ENCODE measurements around the gene ARHGEF28. TPM values are rescaled to one million over a fixed set of nuclear protein-coding genes. Genes with fewer than 3 reads are reported as not detected.

ARHGEF28 gene
- total and polyA plus RNA-seq, 10 of the 15 experiments (the other 5 are each of a cell fraction or from before 2014, with no cell fraction given) = 0.10 to 0.72 (median 0.22) TPM; not detected in 2

DNA sequence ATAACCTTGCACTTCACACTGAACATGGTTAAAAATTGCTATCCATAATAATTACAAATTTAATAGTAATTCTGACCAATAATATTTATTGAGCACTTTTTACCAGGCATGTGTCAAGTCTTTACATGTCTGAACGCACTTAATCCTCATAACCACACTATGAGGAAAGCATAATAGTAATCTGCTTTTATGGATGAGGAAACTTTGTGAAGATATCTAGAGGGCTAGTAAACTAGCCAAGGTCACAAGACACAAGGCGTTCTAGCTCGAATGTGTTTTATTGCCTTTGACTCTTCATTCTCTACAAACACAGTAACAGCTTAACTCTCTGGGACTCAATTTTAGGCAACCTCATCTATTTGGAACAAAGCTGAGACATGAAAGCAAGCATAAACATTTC is 205.1 kb downstream of the ARHGEF28 start (continued):
- TF ChIP-seq, protein P1, sequence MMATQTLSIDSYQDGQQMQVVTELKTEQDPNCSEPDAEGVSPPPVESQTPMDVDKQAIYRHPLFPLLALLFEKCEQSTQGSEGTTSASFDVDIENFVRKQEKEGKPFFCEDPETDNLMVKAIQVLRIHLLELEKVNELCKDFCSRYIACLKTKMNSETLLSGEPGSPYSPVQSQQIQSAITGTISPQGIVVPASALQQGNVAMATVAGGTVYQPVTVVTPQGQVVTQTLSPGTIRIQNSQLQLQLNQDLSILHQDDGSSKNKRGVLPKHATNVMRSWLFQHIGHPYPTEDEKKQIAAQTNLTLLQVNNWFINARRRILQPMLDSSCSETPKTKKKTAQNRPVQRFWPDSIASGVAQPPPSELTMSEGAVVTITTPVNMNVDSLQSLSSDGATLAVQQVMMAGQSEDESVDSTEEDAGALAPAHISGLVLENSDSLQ (IDR thresholded peaks at IDR 0.05) = no peak

DNA sequence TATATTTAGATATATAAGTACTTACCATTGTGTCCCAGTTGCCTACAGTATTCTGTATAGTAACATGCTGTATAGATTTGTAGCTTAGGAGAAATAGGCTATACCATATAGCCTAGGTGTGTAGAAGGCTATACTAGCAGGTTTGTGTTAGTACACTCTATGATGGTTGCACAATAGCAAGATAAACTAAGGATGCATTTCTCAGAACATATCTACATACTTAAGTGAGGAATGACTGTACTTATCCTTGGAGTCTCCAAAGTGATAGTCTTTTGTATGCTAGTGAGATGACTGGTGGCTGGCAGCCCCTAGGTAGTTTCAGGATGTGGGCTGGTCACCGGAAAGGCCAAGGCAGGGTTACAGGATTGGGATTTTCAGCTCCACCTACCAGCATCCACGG is 208.7 kb downstream of the ARHGEF28 start:
- no peak for FAIRE-seq
- Histone ChIP-seq H3K36me3 (ENCODE audit: control insufficient read depth in 2 of 2, insufficient read depth in 2 of 2, low read length in 1 of 2) (no peaks in the 10 kb centered on the region), H3K9me3 (replicated peaks; ENCODE audit: control insufficient read depth, insufficient read depth, low read length) (no peaks in the 10 kb centered on the region), H3K27ac (ENCODE audit: control insufficient read depth, insufficient read depth) (no peak overlapping the region), H3K4me3 (no peak overlapping the region), H3K4me2 (ENCODE audit: control insufficient read depth, insufficient read depth) (no peak overlapping the region), H3K27me3 (replicated peaks in 1 of 2; ENCODE audit: control insufficient read depth in 2 of 2, insufficient read depth in 2 of 2, low read length in 1 of 2) (no peaks in the 10 kb centered on the region; a peak in 1 of 4 replicates), H3K79me2 (ENCODE audit: control insufficient read depth, insufficient read depth, low read length) (no peaks in the 10 kb centered on the region), H3K9ac (ENCODE audit: control insufficient read depth, insufficient read depth, low read length) (no peak overlapping the region), H2AFZ (ENCODE audit: control insufficient read depth, low read depth, low read length) (no peak overlapping the region), H3K4me1 (ENCODE audit: control insufficient read depth, insufficient read depth, low read length) (no peaks in the 10 kb centered on the region), H4K20me1 (ENCODE audit: control insufficient read depth, insufficient read depth) (no peaks in the 10 kb centered on the region)
- TF ChIP-seq RCOR1 (conservative IDR thresholded peaks at IDR 0.05; ENCODE audit: low read depth, low read length) (no peak), SMARCA5 (IDR thresholded peaks at IDR 0.05) (no peak), EGR1 (IDR thresholded peaks at IDR 0.05; ENCODE audit: borderline replicate concordance in 1 of 2, low read depth in 2 of 2, low read length in 2 of 2) (no peak), NFYA (IDR thresholded peaks at IDR 0.05; ENCODE audit: borderline replicate concordance, low read depth, low read length) (no peak), SIN3A (IDR thresholded peaks at IDR 0.05; ENCODE audit: low read depth, low read length) (no peak)
- ChIA-PET CTCF (interaction anchor here (0.7 kb wide), 1 partner anchor 364 kb away, joined by 3 read pairs; no protein-coding TSS in a partner anchor), POLR2A (interaction anchor here (0.6 kb wide), 1 partner anchor 1403 kb away, joined by 4 read pairs; no protein-coding TSS in a partner anchor), SMC1A (ENCODE audit: uncharacterized antibody, unreplicated experiment) (interaction anchor here (0.8 kb wide), 1 partner anchor 11 kb away, joined by 3 read pairs; no protein-coding TSS in a partner anchor), RAD21 (ENCODE audit: unreplicated experiment) (no interaction called here)
- intact Hi-C loops (cut with micrococcal nuclease; ENCODE audit: unreplicated experiment) = no loop called here
- in situ Hi-C loops (cut with MboI) = no loop called here
- 56% methylated on average over 2 of the region's 2 CpGs for WGBS (ENCODE audit: insufficient coverage, insufficient replicate concordance, low lambda C conversion rate, missing lambda C conversion rate)
- no peak for ATAC-seq
- no peak for DNase-seq (ENCODE audit: low read depth, low spot score)
- no TSS peak for BruUV-seq (replicated peaks)

Data from GM12878 (cell line).